ENCODE data around the gene OSBPL5. TPM values are rescaled to one million over a fixed set of nuclear protein-coding genes. Genes with fewer than 3 reads are reported as not detected.
A peak's percentile ranks its signal among the peaks of the same experiment; 100 is the strongest.

Gene OSBPL5
- total and polyA plus RNA-seq, 4 donors: 15.2 to 51.5 (median 28.3) TPM

- Histone ChIP-seq H3K36me3 (ENCODE audit: control insufficient read depth in 4 of 4, insufficient read depth in 4 of 4, low read length in 4 of 4) (peaks cover 0 to 11% (median 3%) of the 10 kb centered on the region in 4 donors), H3K9ac (ENCODE audit: insufficient read depth in 1 of 2, low read length in 2 of 2) (no peak overlapping the region), H3K4me3 (no peak overlapping the region), H3K4me1 (ENCODE audit: control insufficient read depth in 5 of 5, insufficient read depth in 5 of 5, low read length in 5 of 5) (peaks cover 0 to 14% (median 5%) of the 10 kb centered on the region in 5 donors), H3K27me3 (ENCODE audit: control insufficient read depth in 3 of 3, insufficient read depth in 3 of 3, low read length in 2 of 3) (no peaks in the 10 kb centered on the region), H3K27ac (ENCODE audit: low read depth in 1 of 2, low read length in 1 of 2) (no peak overlapping the region), H3K9me3 (ENCODE audit: control insufficient read depth in 4 of 4, insufficient read depth in 3 of 4, low read length in 3 of 4) (no peaks in the 10 kb centered on the region)
- ATAC-seq (ENCODE audit: insufficient read depth, low FRiP score): no peak
- WGBS, 2 donors: 37 to 55% methylated on average over 14 of the region's 14 CpGs
- no peak for TF ChIP-seq CTCF (IDR thresholded peaks at IDR 0.05; ENCODE audit: control extremely low read depth, extremely low read depth)
- no peak for DNase-seq
These were observed 113.0 kb downstream of the OSBPL5 start for GRCh38 chr11:3052109-3052479.

- whole genome bisulfite sequencing, 2 donors: 75 to 82% methylated on average over 13 of the region's 13 CpGs
- H3K27ac ChIP-seq (ENCODE audit: low read depth in 1 of 2, low read length in 1 of 2): no peak overlapping the region
- no peak for ATAC-seq (ENCODE audit: insufficient read depth, low FRiP score)
These were observed 113.7 kb downstream of the OSBPL5 start for GRCh38 chr11:3051196-3052108.

GRCh38 chr11:3050386-3051195 is 114.5 kb downstream of the OSBPL5 start:
- no peak overlapping the region for H3K27ac ChIP-seq (ENCODE audit: low read depth in 1 of 2, low read length in 1 of 2)
- no peak for TF ChIP-seq CTCF (IDR thresholded peaks at IDR 0.05; ENCODE audit: control extremely low read depth, extremely low read depth)
- peaks cover 0 to 17% (median 3%) of the 10 kb centered on the region in 4 donors for H3K36me3 ChIP-seq (ENCODE audit: control insufficient read depth in 4 of 4, insufficient read depth in 4 of 4, low read length in 4 of 4)
- H3K4me1 ChIP-seq (ENCODE audit: control insufficient read depth in 5 of 5, insufficient read depth in 5 of 5, low read length in 5 of 5): peaks cover 0 to 10% (median 0%) of the 10 kb centered on the region in 5 donors
- 93 to 98% methylated on average over 18 of the region's 18 CpGs for WGBS, 2 donors
- H3K27me3 ChIP-seq (ENCODE audit: control insufficient read depth in 3 of 3, insufficient read depth in 3 of 3, low read length in 2 of 3): no peaks in the 10 kb centered on the region
- no peak overlapping the region for H3K4me3 ChIP-seq
- H3K9ac ChIP-seq (ENCODE audit: insufficient read depth in 1 of 2, low read length in 2 of 2): no peak overlapping the region
- ATAC-seq (ENCODE audit: insufficient read depth, low FRiP score): no peak
- no peak for DNase-seq
- H3K9me3 ChIP-seq (ENCODE audit: control insufficient read depth in 4 of 4, insufficient read depth in 3 of 4, low read length in 3 of 4): no peaks in the 10 kb centered on the region

More at GRCh38 chr11:3051196-3052108, 113.7 kb downstream of the OSBPL5 start:
- no peaks in the 10 kb centered on the region for H3K27me3 ChIP-seq (ENCODE audit: control insufficient read depth in 3 of 3, insufficient read depth in 3 of 3, low read length in 2 of 3)
- DNase-seq: no peak
- peak overlapping the region in 1 of 2 donors; percentile 11 for H3K9ac ChIP-seq (ENCODE audit: insufficient read depth in 1 of 2, low read length in 2 of 2)
- peaks cover 0 to 14% (median 5%) of the 10 kb centered on the region in 5 donors for H3K4me1 ChIP-seq (ENCODE audit: control insufficient read depth in 5 of 5, insufficient read depth in 5 of 5, low read length in 5 of 5)
- no peaks in the 10 kb centered on the region for H3K9me3 ChIP-seq (ENCODE audit: control insufficient read depth in 4 of 4, insufficient read depth in 3 of 4, low read length in 3 of 4)
- peaks cover 0 to 13% (median 3%) of the 10 kb centered on the region in 4 donors for H3K36me3 ChIP-seq (ENCODE audit: control insufficient read depth in 4 of 4, insufficient read depth in 4 of 4, low read length in 4 of 4)
- no peak for TF ChIP-seq CTCF (IDR thresholded peaks at IDR 0.05; ENCODE audit: control extremely low read depth, extremely low read depth)
- no peak overlapping the region for H3K4me3 ChIP-seq

Measured in lung (tissue), 12 donors.